Natural killer cell treated with Interleukin-12 subunit alpha and Interleukin-12 subunit beta and Interleukin-15 and Interleukin-18, amount 100 ng/mL, for 72 hours (primary cell): Measurements from ENCODE around the gene PTGR1. TPM values are rescaled to one million over a fixed set of nuclear protein-coding genes. Genes with fewer than 3 reads are reported as not detected.
A peak's percentile ranks its signal among the peaks of the same experiment; 100 is the strongest.
"Not testable (repeated sequence)": the region's sequence is repeated elsewhere in the genome, so short reads cannot be mapped to it uniquely, and the experiment has no call there.

Experiments used
- ATAC-seq, 2 donors: fragments of 150-1000 bp; cut with Tn5 transposase in 1 of 2; sonication (Bioruptor Pico), chemical (Tn5 transposase) in 1 of 2; 2 replicates each; pipeline ENCODE4 v1.10.0; 2021
- DNase-seq: peaks from one replicate; pipeline ENCODE4 v3.0.0; 2022; ENCODE audit warnings: low spot score
- H3K27ac Mint-ChIP-seq, 2 donors: 1 replicate in 1 of 2; 2 replicates in 1 of 2; pipeline ENCODE4 v1.8.0; 2022; ENCODE audit warnings: mixed read lengths in 2 of 2, mild to moderate bottlenecking in 1 of 2, moderate library complexity in 1 of 2
- H3K27me3 Mint-ChIP-seq, 2 donors: 1 replicate in 1 of 2; 2 replicates in 1 of 2; pipeline ENCODE4 v1.8.0; 2022; ENCODE audit warnings: mixed read lengths in 2 of 2
- H3K36me3 Mint-ChIP-seq: one replicate; pipeline ENCODE4 v1.8.0; 2022; ENCODE audit warnings: mixed read lengths
- H3K4me1 Mint-ChIP-seq, 2 donors: 1 replicate in 1 of 2; 2 replicates in 1 of 2; pipeline ENCODE4 v1.8.0; 2022; ENCODE audit warnings: low read depth in 2 of 2, mixed read lengths in 2 of 2, mild to moderate bottlenecking in 1 of 2
- H3K4me3 Mint-ChIP-seq: one replicate; pipeline ENCODE4 v1.8.0; 2022; ENCODE audit warnings: mixed read lengths
- H3K9me3 Mint-ChIP-seq: 2 replicates; pipeline ENCODE4 v1.8.0; 2022; ENCODE audit warnings: mixed read lengths
- total RNA-seq, 2 donors: library from RNA; stranded (reverse); gene quantifications; one replicate each; pipeline ENCODE4 v1.2.3, GENCODE V29; 2022

Gene PTGR1
- total RNA-seq, 2 donors from 2014 or later, result not detected

- Mint-ChIP-seq H3K27ac (no peak overlapping the region), H3K27me3 (peaks cover 54 to 62% of the 10 kb centered on the region in 2 donors), H3K4me3 (no peak overlapping the region), H3K36me3 (no peaks in the 10 kb centered on the region), H3K9me3 (no peaks in the 10 kb centered on the region), H3K4me1 (peaks cover 18 to 21% of the 10 kb centered on the region in 2 donors)
- no peak for ATAC-seq
- no peak for DNase-seq
Measured at GRCh38 chr9:111601237-111602018, 2.0 kb upstream of the PTGR1 start.

GRCh38 chr9:111599955-111600343 lies 502 bp upstream of the PTGR1 start:
- no peak for ATAC-seq
- Mint-ChIP-seq H3K36me3 (no peaks in the 10 kb centered on the region), H3K27ac (no peak overlapping the region), H3K27me3 (peaks cover 48 to 53% of the 10 kb centered on the region in 2 donors), H3K4me1 (peaks cover 18 to 21% of the 10 kb centered on the region in 2 donors), H3K4me3 (peak overlapping the region; percentile 83), H3K9me3 (no peaks in the 10 kb centered on the region)
- DNase-seq, result no peak

- Mint-ChIP-seq H3K9me3 (no peaks in the 10 kb centered on the region), H3K36me3 (no peaks in the 10 kb centered on the region), H3K27me3 (peaks cover 45 to 53% of the 10 kb centered on the region in 2 donors), H3K4me1 (peaks cover 18 to 21% of the 10 kb centered on the region in 2 donors), H3K27ac (no peak overlapping the region), H3K4me3 (peak overlapping the region; percentile 83)
- DNase-seq, result no peak
- ATAC-seq, result peak in 1 of 2 donors; percentile 40
Measured at GRCh38 chr9:111598733-111599091, 735 bp downstream of the PTGR1 start.

GRCh38 chr9:111597852-111598732 lies 1.4 kb downstream of the PTGR1 start:
- Mint-ChIP-seq H3K4me1 (peaks cover 18 to 21% of the 10 kb centered on the region in 2 donors), H3K27ac (no peak overlapping the region), H3K36me3 (no peaks in the 10 kb centered on the region), H3K4me3 (peak overlapping the region; percentile 83), H3K27me3 (peaks cover 43 to 53% of the 10 kb centered on the region in 2 donors), H3K9me3 (no peaks in the 10 kb centered on the region)
- peak; percentile 67 for DNase-seq
- ATAC-seq, result peak in 1 of 2 donors; percentile 56

GRCh38 chr9:111588846-111589245 lies 10.6 kb downstream of the PTGR1 start:
- H3K36me3 Mint-ChIP-seq, result no peaks in the 10 kb centered on the region
- H3K9me3 Mint-ChIP-seq, result no peaks in the 10 kb centered on the region
- H3K27ac Mint-ChIP-seq, result no peak overlapping the region
- H3K4me3 Mint-ChIP-seq, result no peak overlapping the region
- ATAC-seq (no peak), DNase-seq (no peak)
- H3K27me3 Mint-ChIP-seq, result peaks cover 12 to 15% of the 10 kb centered on the region in 2 donors
- no peaks in the 10 kb centered on the region for H3K4me1 Mint-ChIP-seq

- Mint-ChIP-seq H3K36me3 (no peaks in the 10 kb centered on the region), H3K4me1 (no peaks in the 10 kb centered on the region), H3K9me3 (no peaks in the 10 kb centered on the region), H3K4me3 (no peak overlapping the region), H3K27ac (no peak overlapping the region), H3K27me3 (peaks cover 12 to 15% of the 10 kb centered on the region in 2 donors)
- DNase-seq, result no peak
- ATAC-seq, result no peak
Measured at GRCh38 chr9:111586378-111586777, 13.1 kb downstream of the PTGR1 start.

GRCh38 chr9:111582888-111583287 lies 16.6 kb downstream of the PTGR1 start:
- Mint-ChIP-seq H3K27me3 (peaks cover 17 to 20% of the 10 kb centered on the region in 2 donors), H3K4me3 (no peak overlapping the region), H3K9me3 (no peaks in the 10 kb centered on the region), H3K36me3 (no peaks in the 10 kb centered on the region), H3K27ac (no peak overlapping the region), H3K4me1 (no peaks in the 10 kb centered on the region)
- ATAC-seq (no peak), DNase-seq (no peak)

GRCh38 chr9:111572950-111573604 lies 26.4 kb downstream of the PTGR1 start:
- Mint-ChIP-seq H3K4me1 (no peaks in the 10 kb centered on the region), H3K36me3 (peaks cover 18% of the 10 kb centered on the region), H3K27me3 (peaks cover 0 to 12% of the 10 kb centered on the region in 2 donors), H3K9me3 (peaks cover 12% of the 10 kb centered on the region), H3K27ac (no peak overlapping the region), H3K4me3 (no peak overlapping the region)
- ATAC-seq (no peak), DNase-seq (no peak)

- H3K36me3 Mint-ChIP-seq, result peaks cover 25% of the 10 kb centered on the region
Measured at GRCh38 chr9:111568127-111568526, 31.3 kb downstream of the PTGR1 start.

GRCh38 chr9:111566234-111566633 lies 33.2 kb downstream of the PTGR1 start:
- Mint-ChIP-seq H3K36me3 (peaks cover 25% of the 10 kb centered on the region), H3K4me3 (no peak overlapping the region), H3K27ac (no peak overlapping the region), H3K9me3 (peaks cover 17% of the 10 kb centered on the region), H3K27me3 (peaks cover 0 to 7% of the 10 kb centered on the region in 2 donors), H3K4me1 (no peaks in the 10 kb centered on the region)
- no peak for ATAC-seq
- DNase-seq, result no peak

More at GRCh38 chr9:111568127-111568526, 31.3 kb downstream of the PTGR1 start:
- peaks cover 17% of the 10 kb centered on the region for H3K9me3 Mint-ChIP-seq
- not testable (repeated sequence) for H3K4me1 Mint-ChIP-seq, ATAC-seq, H3K4me3 Mint-ChIP-seq, H3K27me3 Mint-ChIP-seq, H3K27ac Mint-ChIP-seq, DNase-seq

GRCh38 chr9:111561165-111561719 lies 38.2 kb downstream of the PTGR1 start:
- Mint-ChIP-seq H3K36me3 (peaks cover 4% of the 10 kb centered on the region), H3K27me3 (peaks cover 0 to 5% of the 10 kb centered on the region in 2 donors), H3K4me1 (no peaks in the 10 kb centered on the region), H3K4me3 (no peak overlapping the region), H3K27ac (no peak overlapping the region), H3K9me3 (peaks cover 7% of the 10 kb centered on the region)
- DNase-seq, result no peak
- ATAC-seq, result no peak

- Mint-ChIP-seq H3K9me3 (peaks cover 21% of the 10 kb centered on the region), H3K4me3 (no peak overlapping the region), H3K27me3 (peaks cover 0 to 5% of the 10 kb centered on the region in 2 donors), H3K27ac (no peak overlapping the region), H3K4me1 (no peaks in the 10 kb centered on the region), H3K36me3 (peaks cover 21% of the 10 kb centered on the region)
- DNase-seq, result no peak
- ATAC-seq, result peak in 1 of 2 donors; percentile 11
Measured at GRCh38 chr9:111559000-111559610, 40.3 kb downstream of the PTGR1 start.

GRCh38 chr9:111555425-111555824 lies 44.0 kb downstream of the PTGR1 start:
- H3K4me1 Mint-ChIP-seq, DNase-seq, ATAC-seq, H3K27me3 Mint-ChIP-seq, H3K4me3 Mint-ChIP-seq, H3K27ac Mint-ChIP-seq: not testable (repeated sequence)
- peaks cover 31% of the 10 kb centered on the region for H3K36me3 Mint-ChIP-seq
- H3K9me3 Mint-ChIP-seq, result peaks cover 28% of the 10 kb centered on the region
